ENCODE results near the gene YRDC. TPM values are rescaled to one million over a fixed set of nuclear protein-coding genes. Genes with fewer than 3 reads are reported as not detected.
A peak's percentile ranks its signal among the peaks of the same experiment; 100 is the strongest.

YRDC gene
- polyA plus RNA-seq, 1 of the 3 experiments (the other 2 are of a cell fraction) = 34.2 TPM

DNA sequence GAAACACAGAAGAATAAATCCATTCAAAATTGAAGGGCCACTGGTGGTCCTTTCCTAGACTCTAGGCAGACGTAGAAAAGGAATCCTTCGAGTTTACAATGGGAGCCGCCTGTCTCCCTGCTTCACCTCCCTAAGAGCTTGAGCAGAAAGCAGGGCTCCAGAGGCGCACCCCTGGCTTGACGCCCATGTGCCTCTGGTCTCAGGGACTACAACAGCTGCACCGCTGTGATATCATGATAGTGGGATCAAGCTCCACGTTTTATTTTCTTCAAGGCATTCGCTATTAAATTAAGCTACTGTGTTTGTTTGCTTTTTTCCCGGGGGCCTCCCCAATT lies 821 bp downstream of the YRDC start:
- Histone ChIP-seq H3K9me3 (no peaks in the 10 kb centered on the region), H3F3A (replicated peaks; ENCODE audit: insufficient read depth) (peaks cover 35% of the 10 kb centered on the region), H4K20me1 (ENCODE audit: insufficient read depth) (peaks cover 35% of the 10 kb centered on the region), H3K4me2 (peak overlapping the region; percentile 99), H2AFZ (ENCODE audit: low read depth) (no peak overlapping the region), H3K9ac (peak overlapping the region; percentile 89), H3K9me2 (no peaks in the 10 kb centered on the region), H3K4me3 (ENCODE audit: low read depth in 2 of 2, low read length in 1 of 2) (peak overlapping the region; percentile 91), H3K4me1 (ENCODE audit: control insufficient read depth in 1 of 2, insufficient read depth in 2 of 2, low read depth in 1 of 2, low read length in 1 of 2) (peaks cover 15 to 29% of the 10 kb centered on the region in 2 experiments), H3K79me2 (ENCODE audit: insufficient read depth) (peaks cover 51% of the 10 kb centered on the region), H3K36me3 (replicated peaks in 1 of 2; ENCODE audit: control insufficient read depth in 1 of 2, insufficient read depth in 2 of 2, low read length in 1 of 2) (peaks cover 61 to 62% of the 10 kb centered on the region in 2 experiments), H3K27me3 (ENCODE audit: insufficient read depth) (no peaks in the 10 kb centered on the region), H3K27ac (ENCODE audit: low read depth in 2 of 2, low read length in 1 of 2) (peak overlapping the region; percentile 82 to 91)
- DNase-seq = peak; percentile 48
- CTCF ChIA-PET = interaction anchor here (0.6 to 3.2 kb wide), 7 partner anchors 9 to 114 kb away, joined by 3 to 20 read pairs (median 3); partner anchors contain the start of gene MTF1
- POLR2A ChIA-PET = interaction anchor here (1.3 to 3.5 kb wide), 4 partner anchors 9 to 52 kb away, joined by 6 to 29 read pairs (median 22); partner anchors contain the start of genes EPHA10, MANEAL and MTF1
- TF ChIP-seq, protein P1, sequence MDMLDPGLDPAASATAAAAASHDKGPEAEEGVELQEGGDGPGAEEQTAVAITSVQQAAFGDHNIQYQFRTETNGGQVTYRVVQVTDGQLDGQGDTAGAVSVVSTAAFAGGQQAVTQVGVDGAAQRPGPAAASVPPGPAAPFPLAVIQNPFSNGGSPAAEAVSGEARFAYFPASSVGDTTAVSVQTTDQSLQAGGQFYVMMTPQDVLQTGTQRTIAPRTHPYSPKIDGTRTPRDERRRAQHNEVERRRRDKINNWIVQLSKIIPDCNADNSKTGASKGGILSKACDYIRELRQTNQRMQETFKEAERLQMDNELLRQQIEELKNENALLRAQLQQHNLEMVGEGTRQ (IDR thresholded peaks at IDR 0.05; ENCODE audit: borderline replicate concordance, low read depth, low read length) = no peak
- TF ChIP-seq EP300 (IDR thresholded peaks at IDR 0.05; ENCODE audit: borderline replicate concordance in 1 of 2, low read depth in 1 of 2, low read length in 1 of 2) (no peak), FOSL2 (IDR thresholded peaks at IDR 0.05; ENCODE audit: borderline replicate concordance, low read depth) (no peak), TAF1 (IDR thresholded peaks at IDR 0.05; ENCODE audit: borderline replicate concordance, low read depth, low read length) (no peak), NFIC (IDR thresholded peaks at IDR 0.05; ENCODE audit: borderline replicate concordance) (no peak), FOXM1 (IDR thresholded peaks at IDR 0.05; ENCODE audit: low read depth) (no peak), ZBTB33 (IDR thresholded peaks at IDR 0.05; ENCODE audit: borderline replicate concordance, low read depth) (no peak), JUND (IDR thresholded peaks at IDR 0.05) (no peak)
- TF ChIP-seq, protein P2, sequence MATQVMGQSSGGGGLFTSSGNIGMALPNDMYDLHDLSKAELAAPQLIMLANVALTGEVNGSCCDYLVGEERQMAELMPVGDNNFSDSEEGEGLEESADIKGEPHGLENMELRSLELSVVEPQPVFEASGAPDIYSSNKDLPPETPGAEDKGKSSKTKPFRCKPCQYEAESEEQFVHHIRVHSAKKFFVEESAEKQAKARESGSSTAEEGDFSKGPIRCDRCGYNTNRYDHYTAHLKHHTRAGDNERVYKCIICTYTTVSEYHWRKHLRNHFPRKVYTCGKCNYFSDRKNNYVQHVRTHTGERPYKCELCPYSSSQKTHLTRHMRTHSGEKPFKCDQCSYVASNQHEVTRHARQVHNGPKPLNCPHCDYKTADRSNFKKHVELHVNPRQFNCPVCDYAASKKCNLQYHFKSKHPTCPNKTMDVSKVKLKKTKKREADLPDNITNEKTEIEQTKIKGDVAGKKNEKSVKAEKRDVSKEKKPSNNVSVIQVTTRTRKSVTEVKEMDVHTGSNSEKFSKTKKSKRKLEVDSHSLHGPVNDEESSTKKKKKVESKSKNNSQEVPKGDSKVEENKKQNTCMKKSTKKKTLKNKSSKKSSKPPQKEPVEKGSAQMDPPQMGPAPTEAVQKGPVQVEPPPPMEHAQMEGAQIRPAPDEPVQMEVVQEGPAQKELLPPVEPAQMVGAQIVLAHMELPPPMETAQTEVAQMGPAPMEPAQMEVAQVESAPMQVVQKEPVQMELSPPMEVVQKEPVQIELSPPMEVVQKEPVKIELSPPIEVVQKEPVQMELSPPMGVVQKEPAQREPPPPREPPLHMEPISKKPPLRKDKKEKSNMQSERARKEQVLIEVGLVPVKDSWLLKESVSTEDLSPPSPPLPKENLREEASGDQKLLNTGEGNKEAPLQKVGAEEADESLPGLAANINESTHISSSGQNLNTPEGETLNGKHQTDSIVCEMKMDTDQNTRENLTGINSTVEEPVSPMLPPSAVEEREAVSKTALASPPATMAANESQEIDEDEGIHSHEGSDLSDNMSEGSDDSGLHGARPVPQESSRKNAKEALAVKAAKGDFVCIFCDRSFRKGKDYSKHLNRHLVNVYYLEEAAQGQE (IDR thresholded peaks at IDR 0.05; ENCODE audit: low read depth, low read length) = no peak
- WGBS (ENCODE audit: low lambda C conversion rate) = 2% methylated on average over 7 of the region's 9 CpGs

DNA sequence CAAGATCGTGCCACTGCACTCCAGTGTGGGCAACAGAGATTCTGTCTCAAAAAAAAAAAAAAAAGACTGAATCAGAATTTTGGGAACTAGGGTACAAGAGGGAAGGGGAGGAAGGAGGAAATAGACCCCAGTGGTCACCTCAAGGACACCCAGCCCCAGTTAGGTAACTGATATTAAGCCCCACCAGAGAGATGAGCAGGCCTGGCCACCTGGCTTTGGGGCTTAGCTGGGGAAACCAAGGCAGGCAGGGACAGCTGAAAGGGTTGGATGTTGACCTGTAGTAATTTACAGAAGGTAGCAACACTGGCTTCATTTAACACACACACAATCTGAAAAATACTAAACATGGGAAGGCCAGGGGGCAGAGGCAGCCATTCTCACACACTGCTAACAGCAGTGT lies 5.6 kb downstream of the YRDC start:
- Histone ChIP-seq H3K27ac (ENCODE audit: low read depth in 2 of 2, low read length in 1 of 2) (no peak overlapping the region), H3K9me3 (no peaks in the 10 kb centered on the region), H3K9ac (no peak overlapping the region), H2AFZ (ENCODE audit: low read depth) (no peak overlapping the region), H3K79me2 (ENCODE audit: insufficient read depth) (peaks cover 23% of the 10 kb centered on the region), H3K9me2 (no peaks in the 10 kb centered on the region), H3K4me1 (ENCODE audit: control insufficient read depth in 1 of 2, insufficient read depth in 2 of 2, low read depth in 1 of 2, low read length in 1 of 2) (peaks cover 5 to 11% of the 10 kb centered on the region in 2 experiments), H3K27me3 (ENCODE audit: insufficient read depth) (no peaks in the 10 kb centered on the region), H3K4me3 (ENCODE audit: low read depth in 2 of 2, low read length in 1 of 2) (no peak overlapping the region), H4K20me1 (ENCODE audit: insufficient read depth) (peaks cover 34% of the 10 kb centered on the region), H3K36me3 (replicated peaks in 1 of 2; ENCODE audit: control insufficient read depth in 1 of 2, insufficient read depth in 2 of 2, low read length in 1 of 2) (peaks cover 46 to 51% of the 10 kb centered on the region in 2 experiments), H3F3A (replicated peaks; ENCODE audit: insufficient read depth) (peaks cover 20% of the 10 kb centered on the region), H3K4me2 (no peak overlapping the region)
- no peak for DNase-seq
- 95% methylated on average over 1 of the region's 1 CpG for WGBS (ENCODE audit: low lambda C conversion rate)
- ChIA-PET POLR2A (no interaction called here), CTCF (no interaction called here)
- TF ChIP-seq ELF1 (IDR thresholded peaks at IDR 0.05) = no peak
- TF ChIP-seq GATA2 (CRISPR knock-in tag; IDR thresholded peaks at IDR 0.05) = no peak
- TF ChIP-seq FOXM1 (IDR thresholded peaks at IDR 0.05; ENCODE audit: low read depth) = no peak
- TF ChIP-seq CTCF (IDR thresholded peaks at IDR 0.05) = no peak
- TF ChIP-seq TAF1 (IDR thresholded peaks at IDR 0.05; ENCODE audit: borderline replicate concordance, low read depth, low read length) = no peak
- TF ChIP-seq ZBTB33 (IDR thresholded peaks at IDR 0.05; ENCODE audit: borderline replicate concordance, low read depth) = no peak
- TF ChIP-seq RCOR1 (IDR thresholded peaks at IDR 0.05; ENCODE audit: low read length) = no peak
- no peak for TF ChIP-seq RXRA (IDR thresholded peaks at IDR 0.05; ENCODE audit: borderline replicate concordance, low read depth)
- no peak for TF ChIP-seq JUND (IDR thresholded peaks at IDR 0.05)
- no peak for TF ChIP-seq RFX5 (IDR thresholded peaks at IDR 0.05; ENCODE audit: low read length)

Measured in SK-N-SH (cell line).